NCI-H146 treated with DMSO at 0.1 percent for 48 hours (cell line): ENCODE measurements around the gene DACH2.
A peak's percentile ranks its signal among the peaks of the same experiment; 100 is the strongest.

Source experiments
- DNase-seq: peaks from one replicate; lab custom pipeline; 2025; ENCODE audit not compliant: unreplicated experiment; lab: John Stamatoyannopoulos, UW

The DACH2 gene

DNA sequence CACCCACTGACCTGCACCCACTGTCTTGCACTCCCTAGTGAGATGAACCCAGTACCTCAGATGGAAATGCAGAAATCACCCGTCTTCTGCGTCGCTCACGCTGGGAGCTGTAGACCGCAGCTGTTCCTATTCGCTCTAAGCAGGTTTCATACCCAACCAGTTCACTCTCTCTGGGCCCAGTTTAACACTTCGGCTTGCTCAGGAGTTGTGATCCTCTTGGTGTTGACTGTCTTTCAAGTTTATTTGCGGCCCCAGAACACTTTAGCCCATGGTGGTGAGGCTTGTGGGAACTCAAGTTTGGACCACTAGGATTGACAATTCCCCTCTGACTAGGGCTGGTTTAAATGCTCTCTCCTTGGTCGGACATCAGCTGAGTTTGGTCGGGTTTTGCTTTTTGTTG, 147.0 kb downstream of the DACH2 start:
- DNase-seq, result no peak

DNA sequence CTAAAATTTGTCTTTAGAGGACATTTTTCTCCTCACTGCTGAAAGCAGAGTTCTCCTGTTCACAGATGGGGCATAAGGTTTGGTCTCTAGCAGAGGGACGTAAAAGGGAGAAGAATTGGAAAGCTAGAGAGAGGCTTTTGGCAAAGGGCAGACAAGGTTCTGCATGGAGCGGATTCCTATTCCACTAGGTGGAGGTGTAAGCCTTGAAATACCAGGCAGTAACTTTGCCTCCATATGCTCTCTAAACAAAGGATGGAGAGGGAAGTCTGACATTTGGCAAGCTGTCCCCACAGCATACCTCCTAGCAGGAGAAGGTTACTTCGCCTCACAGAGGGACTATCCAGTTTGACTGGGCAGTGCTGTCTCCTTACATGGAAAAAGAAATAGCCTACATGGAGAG, 174.7 kb downstream of the DACH2 start:
- DNase-seq, result no peak

DNA sequence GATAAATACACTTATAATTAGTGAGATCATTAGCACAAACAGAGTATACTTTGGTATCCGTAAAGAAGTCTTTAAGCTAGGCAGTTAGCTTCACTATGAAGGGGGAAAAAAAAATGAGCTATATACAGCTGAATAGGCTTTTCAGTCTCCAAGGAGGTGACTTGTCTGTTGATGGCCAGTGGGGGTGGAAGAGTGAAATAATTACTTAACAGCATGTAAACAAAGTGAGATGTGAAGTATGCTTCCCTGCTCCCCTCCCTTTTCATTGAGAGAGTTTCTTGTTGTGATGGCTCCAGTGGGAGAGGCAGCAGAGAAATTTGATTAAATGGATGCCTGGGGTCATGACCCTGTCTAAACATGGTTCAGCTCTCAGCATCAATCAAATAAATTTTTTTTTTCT, 180.9 kb downstream of the DACH2 start:
- DNase-seq, result no peak

DNA sequence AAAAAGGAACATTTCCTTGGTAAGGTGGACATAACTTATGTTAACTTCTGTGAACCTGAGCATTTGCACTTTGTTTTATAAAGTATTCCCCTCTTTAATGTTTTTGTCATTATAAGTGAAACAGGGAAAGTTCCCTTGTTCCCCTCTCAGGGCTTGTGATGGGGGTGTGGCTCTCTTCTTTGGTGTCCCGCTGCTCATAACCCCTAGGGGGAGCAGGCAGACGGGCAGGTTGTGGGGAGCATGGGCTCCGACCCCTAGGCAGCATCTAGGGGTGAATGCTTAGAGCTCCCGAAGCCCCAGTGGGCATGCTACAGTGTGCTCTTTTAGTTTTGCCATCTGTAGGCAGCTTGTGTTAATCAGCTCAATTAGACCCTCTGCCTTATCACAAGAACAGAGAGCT, 200.4 kb downstream of the DACH2 start:
- DNase-seq, result no peak

DNA sequence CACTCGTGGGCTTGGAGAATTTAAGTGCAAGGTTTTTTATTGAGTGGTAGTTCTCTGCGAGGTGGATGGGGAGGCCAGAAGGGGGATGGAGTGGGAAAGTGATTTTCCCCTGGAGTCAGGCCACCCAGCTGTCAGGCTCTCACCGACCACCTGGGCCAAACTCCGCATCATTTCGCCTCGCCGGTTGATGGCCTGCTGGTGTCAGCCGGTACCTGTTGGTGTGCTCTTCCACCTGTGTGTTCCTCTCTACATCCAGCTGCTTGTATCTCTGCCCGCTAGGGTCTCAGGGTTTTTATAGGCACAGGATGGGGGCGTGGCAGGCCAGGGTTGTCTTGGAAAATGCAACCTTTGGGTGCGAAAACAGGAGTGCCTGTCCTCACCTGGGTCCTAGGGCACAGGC, 200.9 kb downstream of the DACH2 start:
- no peak for DNase-seq

DNA sequence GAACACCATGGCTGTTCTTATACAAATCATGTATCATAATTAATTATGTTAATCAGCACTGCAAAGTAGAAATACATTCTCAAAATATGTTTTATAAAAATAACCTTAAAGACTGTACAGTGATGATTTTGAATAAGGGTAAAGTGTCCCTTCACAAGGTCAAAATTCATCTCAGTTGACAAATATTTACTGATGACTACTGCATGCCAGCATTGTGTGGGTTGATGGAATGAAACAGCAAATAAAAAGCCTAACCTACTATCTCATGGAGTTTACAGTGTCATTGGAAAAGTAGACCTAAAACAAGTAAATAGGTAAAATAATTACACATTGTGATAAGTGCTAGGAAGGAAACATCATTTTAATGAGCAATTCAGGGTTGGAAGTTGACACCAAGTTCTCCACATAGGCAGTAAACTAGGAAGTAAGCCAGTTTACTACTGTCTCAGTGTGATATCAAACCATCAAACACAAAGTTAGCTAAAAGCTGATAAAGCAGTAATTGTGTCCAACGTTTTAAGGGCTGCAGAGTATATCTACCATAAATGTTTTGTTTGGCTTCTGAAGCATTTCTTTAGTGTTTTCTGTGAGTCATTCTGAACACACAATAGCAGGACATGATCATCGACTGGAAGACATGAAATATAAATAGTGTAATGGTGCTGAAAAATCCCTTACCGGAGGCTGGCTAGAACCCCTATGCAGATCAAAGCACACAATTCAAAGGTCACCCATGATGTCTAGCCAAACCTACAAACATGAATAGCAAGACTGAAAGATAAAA, 221.8 kb downstream of the DACH2 start:
- DNase-seq, result peak; percentile 5

DNA sequence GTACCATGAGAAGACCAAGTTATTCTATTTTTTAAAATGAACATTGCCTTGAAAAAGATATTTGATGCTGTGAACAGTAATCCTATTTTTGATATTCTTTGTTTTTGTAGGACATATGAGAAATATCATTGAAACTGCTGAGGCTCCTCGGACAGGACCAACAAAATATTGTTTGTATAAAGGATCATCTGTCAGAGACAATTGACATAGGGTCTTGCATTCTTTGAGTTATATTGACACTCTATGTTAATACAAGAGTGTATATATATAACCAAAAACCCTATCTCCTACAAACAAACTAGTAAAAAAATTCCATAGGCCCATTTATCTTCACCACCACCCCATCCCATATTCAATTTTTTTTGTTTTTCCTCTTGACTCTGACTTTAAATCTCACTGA, 222.7 kb downstream of the DACH2 start:
- DNase-seq, result no peak

DNA sequence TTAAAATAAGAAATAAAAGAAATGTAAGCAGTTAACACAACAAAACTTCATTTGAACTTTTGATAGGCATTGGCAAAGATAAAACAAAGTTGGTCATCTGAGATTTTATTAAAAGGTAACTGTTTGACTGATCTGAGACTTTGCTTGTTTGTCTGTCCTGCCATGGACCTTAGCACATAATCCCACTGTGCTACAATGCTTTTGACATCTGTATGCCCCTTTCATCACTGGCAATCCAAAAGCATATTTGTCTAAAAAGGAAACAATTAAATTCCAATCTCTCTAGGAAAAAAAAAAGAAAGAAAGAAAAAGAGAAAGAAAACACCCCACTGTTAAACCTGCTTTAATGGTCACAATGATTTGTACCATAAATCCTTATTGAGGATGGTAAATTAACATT, 231.0 kb downstream of the DACH2 start:
- DNase-seq, result no peak

DNA sequence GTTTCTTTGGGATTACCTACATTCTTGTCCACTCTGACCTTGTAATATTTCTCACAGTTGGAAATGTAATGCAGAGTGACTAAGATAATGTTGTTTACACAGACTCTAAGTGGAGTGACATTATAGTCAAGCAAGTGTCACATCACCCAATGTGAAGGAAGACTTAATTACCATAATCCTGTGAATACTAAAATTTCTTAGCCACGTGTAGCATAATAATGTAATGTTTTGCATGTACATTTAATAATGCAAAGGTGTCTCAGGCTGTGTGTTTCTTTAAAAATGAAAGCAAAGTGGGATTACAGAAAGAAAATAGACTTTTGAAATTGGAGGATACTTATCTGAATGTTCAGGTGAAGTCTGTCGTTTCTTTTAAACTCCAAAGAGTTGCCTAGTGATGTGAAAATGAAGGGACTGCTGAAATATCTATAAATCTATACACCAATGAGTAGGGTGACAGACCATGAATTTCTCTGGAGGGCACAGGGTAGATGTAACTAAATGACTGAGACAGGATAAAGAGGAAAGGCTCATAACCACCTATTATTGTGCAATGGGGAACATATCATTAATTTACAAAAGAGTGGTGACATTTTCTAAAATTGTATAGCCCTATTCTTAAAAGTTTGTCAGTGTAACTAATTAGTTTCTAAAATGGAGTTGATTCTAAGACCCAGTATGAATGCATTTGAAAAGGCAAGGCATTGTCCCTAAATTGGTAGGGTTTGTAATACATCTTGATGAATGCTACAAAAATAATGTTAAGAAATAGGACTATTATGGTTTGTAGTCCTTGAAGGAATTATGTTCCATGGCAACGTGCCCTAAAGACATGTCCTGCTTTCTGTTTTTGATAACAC, 235.7 kb downstream of the DACH2 start:
- no peak for DNase-seq

DNA sequence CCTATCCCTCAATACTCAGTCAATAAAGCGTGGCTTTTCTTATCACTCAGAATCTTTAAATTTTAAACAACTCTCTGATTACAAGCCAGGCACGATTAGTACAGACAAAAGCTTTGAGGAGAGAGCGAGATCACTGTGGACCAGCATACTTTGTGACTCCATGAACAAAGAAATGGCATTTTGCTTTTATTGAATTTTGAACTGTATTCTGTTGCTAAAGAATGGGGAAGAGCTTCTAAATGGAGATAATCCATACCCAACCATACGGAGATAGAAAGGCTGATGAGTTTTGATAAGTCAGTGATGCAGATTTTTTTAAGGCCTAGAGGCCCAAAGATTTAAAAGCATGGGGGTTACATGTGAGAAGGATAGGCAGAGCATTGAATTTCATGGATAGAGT, 259.1 kb downstream of the DACH2 start:
- DNase-seq, result no peak

DNA sequence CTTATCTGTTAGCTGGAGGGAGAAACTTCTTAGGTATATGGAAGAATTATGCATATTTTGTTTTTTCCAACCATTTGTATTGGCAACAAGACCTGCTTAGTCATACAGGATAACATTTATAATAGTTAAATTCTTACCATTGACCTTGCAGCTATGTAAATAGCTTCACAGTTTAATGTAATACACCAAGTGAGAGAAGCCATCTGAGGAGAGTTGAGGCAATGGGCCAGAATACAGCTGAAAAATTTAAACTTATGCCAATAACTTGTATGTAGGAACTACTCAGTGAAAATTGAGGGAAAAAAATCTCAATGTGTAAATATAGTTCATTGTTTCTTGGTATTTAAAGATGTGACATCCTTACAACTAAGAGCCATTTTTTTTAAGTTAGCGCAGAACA, 273.5 kb downstream of the DACH2 start:
- DNase-seq, result no peak

DNA sequence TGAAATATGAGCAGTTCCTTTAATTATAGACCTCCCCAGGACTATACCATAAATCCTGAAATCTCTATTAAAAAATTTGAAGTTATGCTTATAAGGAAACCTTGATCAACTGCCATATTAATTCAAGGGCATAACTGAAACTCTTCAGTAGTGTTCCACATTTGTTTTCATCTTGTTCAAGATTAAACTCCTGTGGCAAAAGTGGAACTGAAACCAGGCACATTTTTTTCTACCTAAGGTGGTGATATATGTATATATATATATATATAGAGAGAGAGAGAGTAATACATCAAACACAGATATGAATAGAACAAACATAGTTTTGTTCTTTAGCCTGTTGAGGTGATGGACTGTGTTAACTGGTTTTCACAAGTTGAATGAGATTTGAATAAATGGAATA, 287.9 kb downstream of the DACH2 start:
- DNase-seq, result no peak

DNA sequence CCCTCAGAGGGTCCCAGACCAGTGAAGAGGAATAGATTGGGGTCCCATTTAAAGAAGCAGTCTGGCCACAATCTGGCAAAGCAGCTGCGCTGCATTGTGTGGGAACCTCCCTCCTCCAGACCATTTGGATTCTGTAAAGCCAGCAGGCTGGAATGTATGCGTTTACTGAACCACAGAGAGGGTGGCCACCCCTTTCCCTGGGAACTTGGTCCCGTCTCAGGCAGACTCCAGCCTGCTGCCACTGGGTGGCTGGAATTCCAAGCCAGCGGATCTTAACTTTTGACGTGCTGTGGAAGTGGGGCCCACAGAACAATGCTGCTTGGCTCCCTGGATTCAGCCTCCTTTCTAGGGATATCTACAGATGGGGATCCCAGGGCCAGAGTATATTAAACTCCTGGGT, 307.2 kb downstream of the DACH2 start:
- no peak for DNase-seq

DNA sequence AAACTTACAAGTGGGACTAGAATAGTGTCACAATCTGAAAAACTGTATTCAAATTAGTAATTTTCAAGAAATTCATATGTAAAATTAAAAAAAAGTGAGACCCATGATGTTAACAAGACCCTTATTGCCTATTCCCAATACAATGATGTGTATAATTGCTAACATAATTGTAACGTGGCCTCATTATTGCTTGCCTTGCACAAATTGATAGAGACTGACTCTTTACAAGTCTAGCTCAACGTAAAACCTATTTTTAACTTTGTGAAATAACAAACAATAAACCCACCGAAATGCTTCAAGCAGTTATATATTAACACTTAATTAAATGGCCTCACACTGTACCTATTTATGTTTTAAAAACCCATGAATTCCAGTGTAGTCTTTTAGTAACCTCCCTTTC, 312.5 kb downstream of the DACH2 start:
- no peak for DNase-seq

DNA sequence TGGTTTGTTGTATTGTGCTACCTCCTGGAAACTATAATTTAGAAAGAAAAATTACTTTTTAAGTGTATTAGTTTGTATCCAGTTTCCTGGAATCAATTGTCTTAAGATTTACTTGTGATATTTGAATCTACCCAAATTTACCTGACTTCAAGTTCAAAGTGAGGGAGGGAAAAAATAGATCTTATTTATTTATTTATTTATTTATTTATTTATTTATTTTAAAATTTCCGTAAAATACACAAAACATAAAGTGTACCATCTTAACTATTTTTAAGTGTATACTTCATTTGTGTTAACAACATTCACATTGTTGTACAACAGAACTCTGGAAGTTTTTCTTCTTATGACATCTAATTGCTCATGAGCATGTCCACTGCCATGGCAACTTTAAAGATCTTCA, 356.0 kb downstream of the DACH2 start:
- DNase-seq, result no peak

DNA sequence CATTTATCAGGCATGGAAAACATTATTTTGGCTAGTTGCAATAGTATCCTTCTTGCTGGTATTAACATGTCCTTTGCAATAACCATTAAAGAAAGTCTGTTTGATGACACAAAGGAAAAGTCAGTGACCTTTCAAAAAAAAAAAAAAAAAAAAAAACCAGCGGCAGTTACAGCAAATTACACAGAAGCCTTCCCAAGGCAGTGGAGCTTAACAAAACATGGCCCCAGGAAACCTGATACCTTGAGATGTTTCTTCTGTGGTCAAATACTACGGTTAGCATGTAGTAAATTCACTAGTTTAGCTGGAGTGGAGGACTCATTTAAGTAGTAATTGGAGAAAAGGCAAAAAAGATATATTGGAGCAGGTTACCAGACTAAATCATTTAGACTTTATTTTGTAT, 359.1 kb downstream of the DACH2 start:
- DNase-seq, result peak; percentile 47

DNA sequence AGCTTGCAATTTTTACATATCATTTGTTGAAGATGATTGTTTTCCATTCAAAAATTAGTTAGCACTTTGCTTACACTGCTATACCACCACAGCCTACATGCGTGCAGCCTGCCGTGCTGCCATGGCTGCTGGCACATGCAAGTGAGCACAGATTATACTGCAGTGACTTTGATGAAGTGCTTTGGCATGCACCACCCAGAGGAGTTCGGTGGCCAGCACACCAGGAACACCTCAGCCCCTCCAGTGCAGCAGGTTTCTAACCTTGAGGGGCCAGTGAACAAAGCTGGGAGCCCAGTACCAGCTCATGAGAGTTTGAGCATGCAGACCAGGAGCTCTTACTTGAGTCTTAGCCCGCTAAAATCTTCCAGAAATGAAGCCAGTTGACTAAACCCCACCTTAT, 431.5 kb downstream of the DACH2 start:
- DNase-seq, result no peak

DNA sequence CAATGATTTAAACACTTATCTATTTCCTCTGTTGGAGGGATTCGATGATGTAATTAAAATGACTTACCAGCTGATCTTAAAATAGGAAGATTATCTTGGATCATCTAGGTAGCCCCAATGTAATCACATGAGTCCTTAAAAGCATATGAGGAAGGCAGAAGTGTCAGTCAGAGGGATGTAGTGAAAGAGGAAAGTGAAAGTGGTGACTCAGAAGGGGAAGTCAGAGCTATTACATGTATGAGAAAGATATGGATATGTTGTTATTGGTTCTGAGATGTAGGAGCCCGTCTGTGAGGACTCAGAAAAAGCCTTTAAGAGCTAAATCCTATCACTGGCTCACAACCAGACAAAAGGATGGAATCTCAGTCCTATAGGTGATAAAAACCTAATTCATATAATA, 456.4 kb downstream of the DACH2 start:
- no peak for DNase-seq

DNA sequence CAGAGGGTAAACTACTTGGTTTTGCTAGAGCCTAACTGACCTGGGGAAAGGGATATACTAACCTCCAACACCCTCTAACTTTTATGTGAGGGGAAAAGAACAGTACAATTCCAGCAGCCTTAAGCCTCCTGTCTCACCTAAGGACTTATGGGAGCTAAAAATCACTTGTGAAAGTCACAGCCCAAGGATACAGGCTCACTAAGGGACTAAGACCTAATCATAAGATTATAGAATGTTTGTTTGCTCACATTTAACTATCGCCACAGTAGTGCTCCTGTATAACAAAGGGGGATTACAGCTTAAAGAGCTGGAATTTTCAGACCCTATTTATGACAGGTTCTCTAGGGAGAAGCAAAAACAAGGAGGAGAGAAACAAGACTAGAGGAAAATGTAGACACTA, 548.7 kb downstream of the DACH2 start:
- DNase-seq, result no peak

DNA sequence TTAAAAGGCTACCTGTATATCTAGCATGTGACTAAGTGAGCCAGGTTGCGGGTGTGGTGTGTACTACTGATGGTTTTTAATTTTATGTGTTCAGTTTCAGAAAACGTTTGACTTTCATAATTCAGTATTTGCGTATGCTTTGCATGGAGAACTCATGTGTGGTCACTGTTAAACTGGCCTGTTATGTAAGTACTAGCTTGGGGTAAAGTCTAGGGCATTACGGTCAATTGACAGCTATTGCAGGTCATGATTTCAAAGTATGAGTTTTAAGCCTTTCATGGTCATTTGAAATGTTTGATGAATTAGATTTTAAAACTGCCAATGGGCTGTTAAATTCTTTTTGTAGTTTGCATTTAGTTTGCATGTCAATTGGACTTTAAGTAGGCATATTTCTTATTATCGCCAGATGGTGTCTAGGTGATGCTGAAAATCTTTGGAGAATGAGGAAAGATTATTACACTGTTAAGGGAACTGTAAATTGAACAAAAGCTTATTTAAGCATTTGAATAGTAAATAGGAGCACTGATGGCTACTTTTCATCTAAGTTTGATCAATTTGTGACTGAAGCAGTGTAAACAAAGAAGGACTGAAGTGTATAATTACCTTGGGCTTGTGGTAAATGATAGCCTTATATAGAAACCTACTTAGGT, 563.4 kb downstream of the DACH2 start:
- peak; percentile 37 for DNase-seq

DNA sequence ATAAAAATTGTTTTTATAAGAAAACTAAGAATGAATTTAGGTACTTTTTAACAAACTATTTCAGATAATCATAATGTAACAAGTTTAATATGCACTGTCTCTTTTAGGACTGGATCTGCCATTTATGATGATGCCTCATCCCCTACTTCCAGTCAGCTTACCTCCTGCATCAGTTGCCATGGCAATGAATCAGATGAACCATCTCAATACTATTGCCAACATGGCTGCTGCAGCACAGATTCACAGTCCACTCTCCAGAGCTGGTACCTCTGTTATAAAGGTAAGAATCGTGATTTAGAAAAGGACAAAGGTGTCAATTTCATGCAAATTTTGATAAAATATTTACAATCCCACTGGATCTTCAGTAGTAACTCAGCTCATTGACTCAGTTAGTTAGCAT, 566.2 kb downstream of the DACH2 start:
- DNase-seq, result no peak

DNA sequence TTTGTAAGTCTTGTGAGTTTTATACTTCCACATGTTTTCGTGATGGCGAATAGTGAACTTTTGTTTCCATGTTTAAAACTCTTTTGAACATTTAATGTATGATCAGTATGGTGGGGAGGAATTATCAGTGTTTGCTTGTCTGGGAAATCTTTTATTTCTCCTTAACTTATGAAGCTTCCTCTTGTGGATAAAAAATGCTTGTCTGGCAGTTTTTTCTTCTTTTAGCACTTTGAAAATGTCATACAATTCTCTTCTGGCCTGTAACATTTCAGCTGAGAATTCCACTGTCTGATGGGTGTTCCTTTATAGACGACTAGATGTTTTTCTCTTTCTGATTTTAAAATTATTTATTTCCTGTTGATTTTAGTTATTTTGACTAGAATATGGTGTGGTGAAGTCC, 576.0 kb downstream of the DACH2 start:
- no peak for DNase-seq
